SU-DHL-6 (cell line): ENCODE measurements around the gene SPINT3.

ENCODE experiments used
- H2AFZ ChIP-seq: fragments of 200-600 bp; sonication (generic); 2 replicates; pipeline ENCODE4 v1.6.1; 2014; ENCODE audit warnings: low read depth, mild to moderate bottlenecking, moderate library complexity, mixed read lengths, antibody characterized with exemption, low read length; ENCODE audit not compliant: severe bottlenecking
- H3F3A ChIP-seq: fragments of 200-600 bp; shearing (Covaris generic); 2 replicates; pipeline ENCODE4 v1.6.0; 2016; ENCODE audit warnings: antibody characterized with exemption, mild to moderate bottlenecking; ENCODE audit not compliant: insufficient read depth
- H3K27ac ChIP-seq: fragments of 200-600 bp; sonication (generic); 2 replicates; pipeline ENCODE4 v1.5.1; 2016; ENCODE audit warnings: low read depth, mild to moderate bottlenecking, low read length, moderate library complexity, mixed read lengths
- H3K27me3 ChIP-seq: fragments of 200-600 bp; sonication (generic), shearing (Covaris generic); 2 replicates; pipeline ENCODE4 v1.6.0; 2014; ENCODE audit warnings: mild to moderate bottlenecking, low read length
- H3K36me3 ChIP-seq: fragments of 200-600 bp; sonication (generic); 2 replicates; pipeline ENCODE4 v1.6.1; 2014; ENCODE audit warnings: mild to moderate bottlenecking, low read length, mixed read lengths
- H3K4me2 ChIP-seq: fragments of 300-600, 200-600 bp; shearing (Covaris generic), sonication (generic); 2 replicates; pipeline ENCODE4 v1.6.0; 2014; ENCODE audit warnings: low read length, low read depth, mild to moderate bottlenecking; ENCODE audit not compliant: poor library complexity, severe bottlenecking
- H3K4me3 ChIP-seq: fragments of 200-600 bp; sonication (generic); 2 replicates; pipeline ENCODE4 v1.5.1; 2014; ENCODE audit warnings: antibody characterized with exemption, low read length, mild to moderate bottlenecking, mixed read lengths; ENCODE audit not compliant: insufficient read depth, poor library complexity, severe bottlenecking
- H3K79me2 ChIP-seq: fragments of 200-600 bp; sonication (generic); 2 replicates; pipeline ENCODE4 v1.6.1; 2014; ENCODE audit warnings: mild to moderate bottlenecking, low read length, moderate library complexity; ENCODE audit not compliant: insufficient read depth
- H3K9ac ChIP-seq: fragments of 200-600 bp; sonication (generic); 2 replicates; pipeline ENCODE4 v1.7.0; 2014; ENCODE audit warnings: mild to moderate bottlenecking, low read length
- H3K9me2 ChIP-seq: fragments of 200-600 bp; sonication (generic); replicated peaks from 2 replicates; pipeline ENCODE4 v1.6.1; 2014; ENCODE audit warnings: low read length; ENCODE audit not compliant: insufficient read depth
- H3K9me3 ChIP-seq: fragments of 200-600 bp; sonication (generic); 2 replicates; pipeline ENCODE4 v1.6.1; 2014; ENCODE audit warnings: low read length, mixed read lengths; ENCODE audit not compliant: insufficient read depth
- H4K20me1 ChIP-seq: fragments of 200-600 bp; sonication (generic); 2 replicates; pipeline ENCODE4 v1.6.1; 2014; ENCODE audit warnings: low read depth, mild to moderate bottlenecking, antibody characterized with exemption, low read length, moderate library complexity, mixed read lengths
- EZH2phosphoT487 ChIP-seq: fragments of 200-600 bp; sonication (generic), shearing (Covaris generic); conservative IDR thresholded peaks from 2 replicates; pipeline ENCODE4 v1.6.1; 2018; ENCODE audit warnings: mild to moderate bottlenecking, antibody characterized with exemption, low read length, moderate library complexity, mixed read lengths
- TF ChIP-seq, protein P1 (sequence below): fragments of 200-600 bp; sonication (generic); IDR thresholded peaks from one replicate; pipeline ENCODE4 v1.5.1; 2017; ENCODE audit warnings: antibody characterized with exemption, mild to moderate bottlenecking, low read length, moderate library complexity; ENCODE audit not compliant: insufficient read depth, poor library complexity, severe bottlenecking

The SPINT3 gene

GRCh38 chr20:45506398-45506797 lies 9.0 kb downstream of the SPINT3 start:
- Histone ChIP-seq H3K36me3 (no peaks in the 10 kb centered on the region), H3K4me3 (no peak overlapping the region), H3K9me3 (no peaks in the 10 kb centered on the region), H3K79me2 (no peaks in the 10 kb centered on the region), H3F3A (no peaks in the 10 kb centered on the region), H4K20me1 (no peaks in the 10 kb centered on the region), H2AFZ (no peak overlapping the region), H3K9ac (no peak overlapping the region), H3K9me2 (no peaks in the 10 kb centered on the region), H3K27ac (no peak overlapping the region), H3K27me3 (no peaks in the 10 kb centered on the region), H3K4me2 (no peak overlapping the region)
- TF ChIP-seq, protein P1, sequence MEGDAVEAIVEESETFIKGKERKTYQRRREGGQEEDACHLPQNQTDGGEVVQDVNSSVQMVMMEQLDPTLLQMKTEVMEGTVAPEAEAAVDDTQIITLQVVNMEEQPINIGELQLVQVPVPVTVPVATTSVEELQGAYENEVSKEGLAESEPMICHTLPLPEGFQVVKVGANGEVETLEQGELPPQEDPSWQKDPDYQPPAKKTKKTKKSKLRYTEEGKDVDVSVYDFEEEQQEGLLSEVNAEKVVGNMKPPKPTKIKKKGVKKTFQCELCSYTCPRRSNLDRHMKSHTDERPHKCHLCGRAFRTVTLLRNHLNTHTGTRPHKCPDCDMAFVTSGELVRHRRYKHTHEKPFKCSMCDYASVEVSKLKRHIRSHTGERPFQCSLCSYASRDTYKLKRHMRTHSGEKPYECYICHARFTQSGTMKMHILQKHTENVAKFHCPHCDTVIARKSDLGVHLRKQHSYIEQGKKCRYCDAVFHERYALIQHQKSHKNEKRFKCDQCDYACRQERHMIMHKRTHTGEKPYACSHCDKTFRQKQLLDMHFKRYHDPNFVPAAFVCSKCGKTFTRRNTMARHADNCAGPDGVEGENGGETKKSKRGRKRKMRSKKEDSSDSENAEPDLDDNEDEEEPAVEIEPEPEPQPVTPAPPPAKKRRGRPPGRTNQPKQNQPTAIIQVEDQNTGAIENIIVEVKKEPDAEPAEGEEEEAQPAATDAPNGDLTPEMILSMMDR: no peak
- TF ChIP-seq EZH2phosphoT487: no peak

DNA sequence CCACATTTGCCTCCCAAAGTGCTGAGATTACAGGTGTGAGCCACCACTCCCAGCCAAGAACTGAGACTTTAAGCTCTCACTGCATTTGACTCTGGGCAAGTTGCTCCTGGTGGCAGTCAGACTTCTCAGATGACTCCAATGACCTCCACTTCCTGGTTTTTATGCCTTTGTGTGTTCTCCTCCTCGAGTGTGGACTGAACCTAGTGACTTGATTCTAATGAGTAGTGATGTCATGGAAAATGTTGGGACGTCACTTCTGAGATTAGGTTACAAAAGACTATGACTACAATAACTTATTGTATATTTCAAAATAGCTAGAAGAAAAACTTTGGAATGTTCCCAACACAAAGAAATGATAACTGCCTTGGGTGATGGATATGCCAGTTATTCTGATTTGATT lies 12.0 kb downstream of the SPINT3 start:
- Histone ChIP-seq H3K4me3 (no peak overlapping the region), H3F3A (no peaks in the 10 kb centered on the region), H3K27ac (no peak overlapping the region), H3K36me3 (no peaks in the 10 kb centered on the region), H3K9ac (no peak overlapping the region), H3K9me3 (no peaks in the 10 kb centered on the region), H2AFZ (no peak overlapping the region), H4K20me1 (no peaks in the 10 kb centered on the region), H3K79me2 (no peaks in the 10 kb centered on the region), H3K9me2 (no peaks in the 10 kb centered on the region), H3K27me3 (no peaks in the 10 kb centered on the region), H3K4me2 (no peak overlapping the region)
- TF ChIP-seq EZH2phosphoT487: no peak
- TF ChIP-seq, protein P1: no peak

DNA sequence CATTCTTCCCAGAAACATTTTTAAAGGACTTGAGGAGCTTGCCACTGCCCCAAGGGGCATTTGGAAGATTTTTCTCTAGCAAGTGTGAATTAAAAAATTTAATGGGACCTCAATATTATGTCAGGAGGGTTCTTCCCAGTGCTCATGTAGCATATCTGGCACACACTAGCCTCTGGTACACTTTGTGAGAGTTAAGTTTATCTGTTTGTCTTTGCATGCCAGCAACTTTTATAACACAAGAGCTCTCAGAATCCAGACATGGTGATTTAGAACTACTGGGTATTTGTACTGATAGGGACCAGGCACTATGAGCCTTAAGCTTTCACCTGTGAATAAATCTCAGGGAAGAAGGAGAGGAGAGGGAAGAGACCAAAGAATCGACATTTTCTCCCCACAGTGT lies 12.9 kb downstream of the SPINT3 start:
- no peaks in the 10 kb centered on the region for H3K27me3 ChIP-seq
- no peaks in the 10 kb centered on the region for H3K9me3 ChIP-seq
- no peak overlapping the region for H3K27ac ChIP-seq
- H3F3A ChIP-seq: no peaks in the 10 kb centered on the region
- no peaks in the 10 kb centered on the region for H3K36me3 ChIP-seq
- H3K9ac ChIP-seq: no peak overlapping the region
- H3K9me2 ChIP-seq: no peaks in the 10 kb centered on the region
- H3K4me3 ChIP-seq: no peak overlapping the region
- no peaks in the 10 kb centered on the region for H4K20me1 ChIP-seq
- H3K79me2 ChIP-seq: no peaks in the 10 kb centered on the region
- no peak for TF ChIP-seq EZH2phosphoT487
- TF ChIP-seq, protein P1: no peak
- no peak overlapping the region for H2AFZ ChIP-seq
- no peak overlapping the region for H3K4me2 ChIP-seq

- Histone ChIP-seq H3F3A (no peaks in the 10 kb centered on the region), H3K9me3 (no peaks in the 10 kb centered on the region), H3K27me3 (no peaks in the 10 kb centered on the region), H3K9ac (no peak overlapping the region), H2AFZ (no peak overlapping the region), H3K4me2 (no peak overlapping the region), H3K27ac (no peak overlapping the region), H3K9me2 (no peaks in the 10 kb centered on the region), H3K79me2 (no peaks in the 10 kb centered on the region), H3K36me3 (no peaks in the 10 kb centered on the region), H4K20me1 (no peaks in the 10 kb centered on the region), H3K4me3 (no peak overlapping the region)
- TF ChIP-seq, protein P1: no peak
- no peak for TF ChIP-seq EZH2phosphoT487
Measured at GRCh38 chr20:45501600-45501999, 13.8 kb downstream of the SPINT3 start.
